ENCODE data around the gene RAPGEF1. TPM values are rescaled to one million over a fixed set of nuclear protein-coding genes. Genes with fewer than 3 reads are reported as not detected.

RAPGEF1 gene
- total RNA-seq, 2 experiments from 2014 or later, result 91.9 to 92.3 TPM

DNA sequence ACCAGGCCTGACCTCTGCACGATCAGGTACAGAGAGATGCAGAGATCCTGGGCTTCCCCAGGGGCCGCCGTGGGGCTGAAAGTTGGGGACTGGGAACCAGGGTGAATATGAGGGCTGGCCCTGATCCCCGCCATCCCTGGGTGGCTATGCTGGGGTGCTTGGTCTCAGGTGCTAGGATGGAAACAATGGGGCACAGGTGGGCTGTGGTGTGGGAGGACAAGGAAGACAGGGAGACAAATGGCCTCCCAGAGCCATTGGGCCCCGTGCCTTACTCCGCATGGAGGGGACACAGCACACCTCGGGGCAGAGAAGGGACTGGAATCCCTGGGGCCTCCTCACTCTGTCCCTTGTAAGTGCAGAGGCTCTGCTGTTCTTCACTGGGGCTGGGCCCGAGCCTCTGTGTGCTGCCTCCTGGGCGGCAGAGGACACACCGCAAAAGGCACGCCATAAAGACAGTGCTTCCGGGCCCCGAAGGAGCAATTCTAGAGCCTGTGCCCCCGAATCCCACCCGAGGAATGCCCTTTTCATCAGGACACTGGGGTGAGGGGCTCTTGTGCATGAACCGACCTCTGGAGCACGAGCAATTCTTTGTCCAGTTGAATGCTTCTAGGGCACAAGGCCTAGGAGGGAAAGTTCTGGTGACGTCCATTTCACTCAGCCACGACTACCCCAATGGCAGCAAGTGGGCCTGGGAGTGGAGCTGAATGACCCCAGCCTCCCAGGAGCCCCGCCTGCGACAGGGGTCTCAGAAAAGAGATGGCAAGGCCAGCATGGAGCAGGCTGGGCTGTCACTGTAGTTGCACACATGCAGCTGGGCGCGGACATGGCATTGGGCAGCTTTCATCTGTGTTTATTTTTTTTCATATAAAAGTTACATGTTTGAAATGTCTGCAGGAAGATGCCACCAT lies 163.7 kb downstream of the RAPGEF1 start:
- no peak for DNase-seq
- H3K4me1 Mint-ChIP-seq (ENCODE audit: low read depth), result peaks cover 21% of the 10 kb centered on the region
- H3K9me3 Mint-ChIP-seq, result no peaks in the 10 kb centered on the region
- H3K4me3 Mint-ChIP-seq, result no peak overlapping the region
- intact Hi-C loops (cut with micrococcal nuclease), result no loop called here
- POLR2A ChIA-PET, result no interaction called here
- H3K27ac Mint-ChIP-seq, result no peak overlapping the region
- CTCF ChIA-PET, result no interaction called here
- no peaks in the 10 kb centered on the region for H3K27me3 Mint-ChIP-seq
- H3K36me3 Mint-ChIP-seq, result peaks cover 25% of the 10 kb centered on the region

DNA sequence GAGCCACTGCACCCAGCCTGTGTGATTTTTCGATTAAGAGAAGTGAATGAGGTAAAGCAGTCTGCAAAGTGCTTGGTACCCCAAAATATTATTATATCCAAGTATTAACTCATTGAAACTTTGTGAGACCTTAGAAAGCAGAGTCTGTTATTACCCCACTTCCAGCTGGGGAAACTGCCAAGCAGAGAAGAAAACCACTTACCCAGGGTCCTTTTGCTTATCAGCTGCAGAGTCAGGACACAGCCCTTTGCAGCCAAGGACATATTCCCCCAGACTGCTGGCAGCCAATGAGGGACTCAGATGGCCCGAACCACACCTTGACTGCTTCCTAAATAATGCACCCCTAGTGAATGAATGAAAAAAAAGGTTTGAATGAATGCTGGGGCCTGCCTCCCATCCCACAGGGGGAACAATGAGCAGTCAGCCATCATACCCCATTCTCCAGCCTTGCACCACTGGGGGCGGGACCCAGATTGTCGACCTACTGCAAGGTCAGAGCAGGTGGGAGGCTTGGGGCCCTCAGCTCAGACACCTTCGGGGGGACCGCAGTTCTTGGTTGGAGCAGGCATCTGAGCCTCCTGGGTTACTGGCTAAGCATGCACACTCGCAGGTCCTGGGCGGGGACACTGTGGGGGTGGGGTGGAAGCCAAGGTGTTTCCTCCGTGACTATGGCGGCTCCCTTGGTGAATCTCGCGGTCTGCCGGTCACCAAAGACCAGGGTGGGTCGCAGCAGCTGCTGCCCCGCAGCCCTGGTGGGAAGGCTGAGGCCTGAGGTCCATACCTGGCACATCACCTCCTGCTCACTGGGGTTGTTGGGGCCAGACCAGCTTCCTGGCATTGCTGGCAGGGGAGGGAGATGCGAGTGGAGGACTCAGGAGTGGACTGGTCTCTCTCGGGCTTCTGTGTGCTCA lies 164.9 kb downstream of the RAPGEF1 start:
- Mint-ChIP-seq H3K4me3 (no peak overlapping the region), H3K4me1 (ENCODE audit: low read depth) (peaks cover 19% of the 10 kb centered on the region), H3K27me3 (no peaks in the 10 kb centered on the region), H3K36me3 (peaks cover 23% of the 10 kb centered on the region), H3K9me3 (no peaks in the 10 kb centered on the region), H3K27ac (no peak overlapping the region)
- ChIA-PET POLR2A (no interaction called here), CTCF (no interaction called here)
- intact Hi-C loops (cut with micrococcal nuclease), result no loop called here
- no peak for DNase-seq

DNA sequence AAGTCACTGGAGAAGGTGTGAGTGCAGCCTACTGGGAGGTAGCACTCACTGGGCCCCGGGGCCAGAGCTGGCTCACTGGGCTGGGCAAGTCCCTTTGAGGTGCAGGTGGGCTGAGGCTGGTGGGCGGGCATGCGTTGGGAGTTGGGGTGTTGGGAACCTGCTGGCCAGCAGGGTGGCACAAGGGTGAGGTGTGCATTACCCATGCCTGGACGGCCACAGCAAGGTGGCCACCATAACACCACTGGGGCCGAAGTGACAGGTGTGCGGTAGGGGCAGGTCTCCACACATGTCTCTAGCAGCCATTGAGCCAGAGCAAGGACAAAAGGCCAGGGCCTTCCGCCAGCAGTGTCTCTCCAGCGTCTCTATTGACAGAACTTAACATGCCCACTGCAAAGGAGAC lies 172.0 kb downstream of the RAPGEF1 start:
- Mint-ChIP-seq H3K4me1 (ENCODE audit: low read depth) (peaks cover 15% of the 10 kb centered on the region), H3K4me3 (no peak overlapping the region)
- CTCF ChIA-PET, result interaction anchor here (0.6 kb wide), 1 partner anchor 175 kb away, joined by 4 read pairs; no protein-coding TSS in a partner anchor

DNA sequence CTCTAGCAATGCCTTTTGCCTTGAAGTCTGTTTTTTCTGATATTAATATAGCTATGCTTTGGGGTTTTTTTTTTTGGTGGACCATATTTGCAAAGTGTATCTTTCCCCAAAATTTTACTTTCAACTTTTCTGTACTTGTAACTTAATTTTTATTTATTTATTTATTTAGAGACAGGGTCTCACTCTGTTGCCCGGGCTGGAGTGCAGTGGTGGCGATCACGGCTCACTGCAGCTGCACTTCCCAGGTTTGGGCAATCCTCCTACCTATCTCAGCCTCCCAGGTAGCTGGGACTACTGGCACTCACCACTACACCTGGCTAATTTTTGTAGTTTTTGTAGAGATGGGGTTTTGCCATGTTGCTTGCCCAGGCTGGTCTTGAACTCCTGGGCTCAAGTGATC lies 173.7 kb downstream of the RAPGEF1 start:
- H3K9me3 Mint-ChIP-seq, result peaks cover 5% of the 10 kb centered on the region
- H3K36me3 Mint-ChIP-seq, result peaks cover 11% of the 10 kb centered on the region
- ChIA-PET CTCF (interaction anchor here (1.2 kb wide), 1 partner anchor 174 kb away, joined by 3 read pairs; no protein-coding TSS in a partner anchor), POLR2A (interaction anchor here (0.7 kb wide), 1 partner anchor 38 kb away, joined by 3 read pairs; no protein-coding TSS in a partner anchor)
- no peak for DNase-seq
- intact Hi-C loops (cut with micrococcal nuclease), result no loop called here
- no peak overlapping the region for H3K4me3 Mint-ChIP-seq
- no peaks in the 10 kb centered on the region for H3K27me3 Mint-ChIP-seq
- H3K27ac Mint-ChIP-seq, result no peak overlapping the region
- H3K4me1 Mint-ChIP-seq (ENCODE audit: low read depth), result peaks cover 15% of the 10 kb centered on the region

More for the DNA sequence above, 172.0 kb downstream of the RAPGEF1 start:
- Mint-ChIP-seq H3K27me3 (no peaks in the 10 kb centered on the region), H3K9me3 (peaks cover under 1% of the 10 kb centered on the region), H3K36me3 (peaks cover 13% of the 10 kb centered on the region), H3K27ac (no peak overlapping the region)
- DNase-seq, result no peak
- POLR2A ChIA-PET, result no interaction called here
- intact Hi-C loops (cut with micrococcal nuclease), result no loop called here

DNA sequence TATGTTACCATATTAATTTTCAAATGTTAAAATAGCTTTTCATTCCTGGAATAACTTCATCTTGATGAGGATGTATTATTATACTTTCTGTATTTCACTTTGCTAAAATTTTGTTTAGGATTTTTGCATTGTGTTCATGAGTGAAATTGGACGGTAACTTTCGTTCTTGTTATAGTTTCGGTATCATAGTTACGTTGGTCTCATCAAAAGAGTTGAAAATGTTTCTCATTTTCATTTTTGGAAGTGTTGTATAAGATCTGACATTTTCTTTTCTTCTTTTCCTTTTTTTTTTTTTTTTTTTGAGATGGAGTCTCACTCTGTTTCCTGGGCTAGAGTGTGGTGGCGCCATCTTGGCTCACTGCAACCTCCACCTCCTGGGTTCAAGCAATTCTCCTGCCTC lies 174.5 kb downstream of the RAPGEF1 start:
- Mint-ChIP-seq H3K36me3 (peaks cover 9% of the 10 kb centered on the region), H3K27me3 (no peaks in the 10 kb centered on the region), H3K4me1 (ENCODE audit: low read depth) (peaks cover 15% of the 10 kb centered on the region), H3K4me3 (no peak overlapping the region), H3K27ac (no peak overlapping the region), H3K9me3 (peaks cover 5% of the 10 kb centered on the region)
- CTCF ChIA-PET, result no interaction called here
- intact Hi-C loops (cut with micrococcal nuclease), result no loop called here
- no peak for DNase-seq
- POLR2A ChIA-PET, result interaction anchor here (0.7 kb wide), 1 partner anchor 38 kb away, joined by 3 read pairs; no protein-coding TSS in a partner anchor

DNA sequence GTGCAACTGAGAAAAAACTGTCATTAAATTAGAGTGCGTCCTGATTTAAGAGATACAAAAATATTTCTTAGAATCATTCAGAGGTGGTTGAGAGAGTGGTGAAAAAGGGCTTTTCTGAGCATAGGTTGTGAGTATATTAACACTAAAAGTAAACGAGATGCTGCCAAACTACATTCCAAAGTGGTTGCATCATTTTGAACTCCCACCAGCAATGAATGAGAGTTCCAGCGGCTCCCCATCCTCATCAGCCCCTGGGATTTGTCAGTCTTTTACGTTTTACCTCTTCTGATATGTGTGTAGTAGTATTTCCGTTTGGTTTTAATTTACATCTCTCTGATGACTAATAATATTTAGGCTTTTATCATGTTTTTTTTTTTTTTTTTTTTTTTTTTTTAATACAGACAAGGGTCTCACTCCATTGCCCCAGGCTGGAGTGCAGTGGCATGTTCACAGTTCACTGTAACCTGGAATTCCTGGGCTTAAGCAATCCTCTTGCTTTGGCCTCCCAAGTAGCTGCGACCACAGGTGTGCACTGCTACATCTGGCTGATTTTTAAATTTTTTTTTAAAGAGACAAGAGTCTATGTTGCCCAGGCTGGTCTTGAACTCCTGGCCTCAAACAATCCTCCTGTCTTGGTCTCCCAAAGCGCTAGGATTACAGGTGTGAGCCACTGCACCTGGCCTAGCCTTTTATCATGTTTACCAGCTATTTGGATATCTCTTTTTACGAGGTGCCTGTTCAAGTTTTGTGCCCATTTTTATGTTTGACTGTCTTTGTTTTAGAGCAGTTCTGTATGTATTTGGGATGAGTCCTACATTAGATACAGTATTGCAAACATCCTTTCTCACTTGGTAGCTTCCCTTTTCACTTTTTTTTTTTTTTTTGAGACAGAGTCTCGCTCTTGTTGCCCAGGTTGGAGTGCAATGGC lies 177.6 kb downstream of the RAPGEF1 start:
- ChIA-PET CTCF (interaction anchor here (0.7 kb wide), 1 partner anchor 212 kb away, joined by 4 read pairs; no protein-coding TSS in a partner anchor), POLR2A (no interaction called here)
- H3K27ac Mint-ChIP-seq, result no peak overlapping the region
- intact Hi-C loops (cut with micrococcal nuclease), result no loop called here
- H3K9me3 Mint-ChIP-seq, result peaks cover 5% of the 10 kb centered on the region
- H3K27me3 Mint-ChIP-seq, result no peaks in the 10 kb centered on the region
- H3K36me3 Mint-ChIP-seq, result peaks cover 3% of the 10 kb centered on the region
- peaks cover 12% of the 10 kb centered on the region for H3K4me1 Mint-ChIP-seq (ENCODE audit: low read depth)
- no peak overlapping the region for H3K4me3 Mint-ChIP-seq
- no peak for DNase-seq

DNA sequence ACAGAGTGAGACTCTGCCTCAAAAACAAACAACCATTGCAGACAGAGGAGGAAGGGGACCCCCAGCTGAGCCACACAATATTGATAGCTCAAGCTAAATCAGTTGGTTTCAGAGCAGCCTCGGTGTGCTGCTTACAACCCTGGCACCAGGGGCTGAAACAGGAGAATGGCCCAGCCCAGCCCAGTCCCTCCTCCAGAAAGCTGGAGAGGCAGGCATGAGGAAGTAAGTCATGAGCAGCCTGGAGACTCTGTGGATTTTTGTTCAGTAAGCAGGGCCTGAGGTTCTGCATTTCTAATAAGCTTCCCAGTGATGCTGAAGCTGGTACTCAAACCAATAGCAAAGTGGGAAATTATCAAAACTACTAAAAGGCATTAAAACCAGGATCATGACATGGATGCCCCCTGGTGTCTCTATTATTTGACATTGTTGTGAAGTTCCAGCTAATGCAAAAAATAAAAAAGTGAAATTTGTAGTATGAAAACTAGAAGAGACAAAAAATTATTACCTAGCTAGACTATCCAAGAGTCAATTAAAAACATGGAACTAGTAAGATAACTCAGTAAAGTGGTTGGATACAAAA lies 180.4 kb downstream of the RAPGEF1 start:
- H3K27ac Mint-ChIP-seq, result no peak overlapping the region
- peaks cover 12% of the 10 kb centered on the region for H3K27me3 Mint-ChIP-seq
- DNase-seq, result no peak
- intact Hi-C loops (cut with micrococcal nuclease), result no loop called here
- peaks cover 5% of the 10 kb centered on the region for H3K9me3 Mint-ChIP-seq
- POLR2A ChIA-PET, result no interaction called here
- no peaks in the 10 kb centered on the region for H3K36me3 Mint-ChIP-seq
- CTCF ChIA-PET, result interaction anchor here (0.6 to 2.0 kb wide), 7 partner anchors 15 to 279 kb away, joined by 3 to 10 read pairs (median 4); no protein-coding TSS in a partner anchor
- H3K4me3 Mint-ChIP-seq, result no peak overlapping the region
- no peaks in the 10 kb centered on the region for H3K4me1 Mint-ChIP-seq (ENCODE audit: low read depth)

DNA sequence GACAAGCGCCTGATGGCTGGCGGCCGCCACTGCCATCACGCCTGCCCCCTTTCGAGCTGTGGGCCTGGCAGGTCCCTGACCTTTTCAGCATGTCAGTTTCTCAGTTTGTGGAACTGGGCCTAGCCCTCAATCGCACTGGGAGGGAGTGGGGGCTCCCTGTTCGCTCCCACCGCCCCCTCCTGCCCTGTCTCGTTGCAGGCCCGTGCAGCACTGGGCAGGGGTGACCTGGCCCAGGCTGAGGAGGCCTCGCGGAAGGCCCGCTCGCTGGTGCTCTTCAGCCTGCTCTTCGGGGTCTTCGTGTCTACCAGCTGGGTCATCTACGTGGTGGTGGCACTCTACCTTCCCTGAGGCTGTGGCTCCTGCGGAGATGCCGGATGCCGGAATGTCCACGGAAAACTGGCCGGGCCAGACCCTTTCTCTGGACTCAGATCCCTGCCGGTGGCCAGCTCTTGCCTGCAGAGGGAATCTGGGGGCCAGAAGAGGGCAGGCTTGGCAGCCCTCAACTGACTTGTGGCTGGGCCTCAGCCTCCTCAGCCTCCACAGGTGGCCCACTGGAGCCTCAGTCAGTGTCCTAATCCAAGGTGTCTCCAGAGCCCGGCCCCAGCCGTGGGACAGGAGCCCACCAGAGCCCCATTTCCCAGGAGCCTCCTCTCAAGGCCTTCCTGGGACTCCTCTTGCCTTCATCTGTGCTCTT lies 181.9 kb downstream of the RAPGEF1 start:
- Mint-ChIP-seq H3K4me3 (no peak overlapping the region), H3K4me1 (ENCODE audit: low read depth) (no peaks in the 10 kb centered on the region), H3K27ac (no peak overlapping the region), H3K27me3 (peaks cover 21% of the 10 kb centered on the region), H3K9me3 (peaks cover 5% of the 10 kb centered on the region), H3K36me3 (no peaks in the 10 kb centered on the region)
- intact Hi-C loops (cut with micrococcal nuclease), result no loop called here
- ChIA-PET CTCF (no interaction called here), POLR2A (no interaction called here)
- DNase-seq, result no peak

DNA sequence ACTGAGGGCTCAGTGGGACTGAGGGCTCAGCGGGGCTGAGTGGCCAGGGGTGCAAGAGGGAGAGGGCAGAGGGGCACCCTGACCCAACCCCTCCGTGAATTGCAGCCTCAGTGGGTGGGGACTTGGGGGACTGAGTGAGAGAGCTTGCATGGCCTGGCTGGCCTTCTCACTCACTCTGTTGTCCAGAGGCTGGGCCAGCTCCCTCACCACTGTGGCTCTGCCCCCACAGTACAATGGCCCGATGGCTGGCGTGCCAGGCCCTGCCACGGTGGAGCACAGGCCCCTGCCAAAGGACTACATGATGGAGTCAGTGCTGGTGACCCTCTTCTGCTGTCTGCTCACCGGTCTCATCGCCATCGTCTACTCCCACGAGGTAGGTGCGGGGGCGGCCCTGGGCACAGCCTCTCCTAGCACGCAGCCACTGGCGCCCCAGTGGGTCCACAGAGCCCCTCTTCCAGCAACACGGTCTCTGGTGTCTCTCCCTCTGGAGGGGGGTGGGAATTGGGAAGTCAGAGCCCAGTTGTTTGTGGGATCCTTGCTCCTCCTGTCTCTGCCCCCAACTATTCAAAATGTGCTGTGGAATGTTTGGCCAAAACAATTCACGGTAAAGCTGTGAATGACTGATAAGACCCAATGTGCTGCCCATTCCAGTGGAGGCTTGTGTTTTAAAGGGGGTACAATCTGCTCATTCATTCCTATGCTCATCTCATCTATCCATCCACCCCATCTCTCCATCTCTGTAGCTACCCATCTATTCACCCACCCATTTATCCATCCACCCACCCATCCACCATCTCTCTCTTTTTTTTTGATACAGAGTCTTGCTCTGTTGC lies 183.8 kb downstream of the RAPGEF1 start:
- CTCF ChIA-PET, result interaction anchor here (0.9 kb wide), 1 partner anchor 206 kb away, joined by 3 read pairs; no protein-coding TSS in a partner anchor

DNA sequence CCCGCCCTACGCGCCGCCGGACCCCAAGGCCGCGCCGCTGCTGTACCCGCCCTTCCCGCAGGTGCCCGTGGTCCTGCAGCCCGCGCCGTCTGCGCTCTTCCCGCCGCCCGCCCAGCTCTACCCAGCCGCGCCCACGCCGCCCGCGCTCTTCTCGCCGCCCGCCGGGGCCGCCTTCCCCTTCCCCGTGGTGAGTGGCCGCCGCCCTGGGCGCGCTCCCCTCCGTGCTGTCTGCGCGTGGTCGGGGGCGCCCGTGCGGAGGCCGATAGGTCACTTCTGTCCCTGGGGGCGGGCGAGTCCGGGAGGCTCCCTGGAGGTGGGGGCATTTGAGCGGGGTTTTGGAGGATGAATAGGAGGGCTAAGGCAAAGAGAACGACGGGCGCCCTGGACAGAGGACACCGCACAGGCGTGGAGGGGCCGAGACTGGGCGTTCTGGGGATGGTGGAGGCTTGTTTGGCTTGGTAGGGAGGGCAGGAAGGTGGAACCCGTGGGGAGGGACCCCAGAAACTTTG lies 185.0 kb downstream of the RAPGEF1 start:
- intact Hi-C loops (cut with micrococcal nuclease), result no loop called here
- no peak overlapping the region for H3K27ac Mint-ChIP-seq
- CTCF ChIA-PET, result no interaction called here
- H3K36me3 Mint-ChIP-seq, result no peaks in the 10 kb centered on the region
- H3K27me3 Mint-ChIP-seq, result peaks cover 24% of the 10 kb centered on the region
- no peaks in the 10 kb centered on the region for H3K4me1 Mint-ChIP-seq (ENCODE audit: low read depth)
- no peak overlapping the region for H3K4me3 Mint-ChIP-seq
- no peaks in the 10 kb centered on the region for H3K9me3 Mint-ChIP-seq
- no peak for DNase-seq
- POLR2A ChIA-PET, result no interaction called here

More for the DNA sequence above, 183.8 kb downstream of the RAPGEF1 start:
- H3K36me3 Mint-ChIP-seq, result no peaks in the 10 kb centered on the region
- DNase-seq, result no peak
- no peak overlapping the region for H3K4me3 Mint-ChIP-seq
- H3K4me1 Mint-ChIP-seq (ENCODE audit: low read depth), result no peaks in the 10 kb centered on the region
- H3K27ac Mint-ChIP-seq, result no peak overlapping the region
- intact Hi-C loops (cut with micrococcal nuclease), result no loop called here
- peaks cover 22% of the 10 kb centered on the region for H3K27me3 Mint-ChIP-seq
- no peaks in the 10 kb centered on the region for H3K9me3 Mint-ChIP-seq
- POLR2A ChIA-PET, result no interaction called here
